K562 (cell line): ENCODE data around the gene INPPL1. TPM values are rescaled to one million over a fixed set of nuclear protein-coding genes. Genes with fewer than 3 reads are reported as not detected.

Experiments used
- ATAC-seq: fragments of 200-7000 bp; cut with Tn5 transposase; 3 replicates; pipeline ENCODE4 v1.9.1; 2020; ENCODE audit warnings: moderate library complexity
- BruUV-seq: library from RNA; stranded (reverse); fragments of 400-500 nt; replicated peaks from 2 replicates; lab custom pipeline; 2021; lab: Mats Ljungman, UMichigan
- CTCF ChIA-PET: fragments of 300-600 bp; formaldehyde crosslinking; extraction: SDS; loops from one replicate; lab custom pipeline; 2021; ENCODE audit warnings: low intra/inter-chr PET ratio; lab: Yijun Ruan, JAX
- POLR2A ChIA-PET: fragments of 300-600, 350-650 bp; sonication (Branson Sonifier 250); formaldehyde crosslinking; extraction: SDS; loops from one replicate; lab custom pipeline; 2021; ENCODE audit warnings: antibody characterized with exemption, inconsistent platforms; lab: Yijun Ruan, JAX
- DNase-seq, 4 experiments: peaks; one replicate each; pipeline versions ENCODE4 v3.0.0 to v3.0.0-alpha.2; 2011 to 2018; ENCODE audit warnings: low spot score in 3 of 4, mixed read lengths in 3 of 4; ENCODE audit errors: extremely low read depth in 1 of 4
- FAIRE-seq: peaks from 2 replicates; lab custom pipeline; 2011; peaks lifted over from hg19 to GRCh38; lab: Jason Lieb, UNC
- H2AFZ ChIP-seq: 2 replicates; pipeline ENCODE4 v1.6.0; 2011; ENCODE audit warnings: low read depth, low read length, control low read depth, inconsistent platforms
- H3K27ac ChIP-seq: fragments of 200-600 bp; 3 replicates; pipeline ENCODE4 v1.8.0; 2011; ENCODE audit warnings: low read depth, mild to moderate bottlenecking, control low read depth, inconsistent platforms, low read length, moderate library complexity, mixed read lengths; ENCODE audit errors: extremely low read depth
- H3K27me3 ChIP-seq, 2 experiments: fragments of 300-600 bp in 1 of 2; 2 replicates in 1 of 2; 3 replicates in 1 of 2; pipeline versions ENCODE4 v1.6.0 to v1.8.0; 2011; ENCODE audit warnings: inconsistent platforms in 2 of 2, low read length in 2 of 2, mild to moderate bottlenecking in 1 of 2, mixed read lengths in 1 of 2, moderate library complexity in 1 of 2; ENCODE audit not compliant: control insufficient read depth in 2 of 2, insufficient read depth in 2 of 2
- H3K36me3 ChIP-seq: fragments of 300-600 bp; 3 replicates; pipeline ENCODE4 v1.8.0; 2011; ENCODE audit warnings: mild to moderate bottlenecking, low read length, inconsistent platforms; ENCODE audit not compliant: control insufficient read depth, insufficient read depth
- H3K4me1 ChIP-seq, 2 experiments: fragments of 200-600 bp in 1 of 2; replicated peaks in 1 of 2; 2 replicates in 1 of 2; 3 replicates in 1 of 2; pipeline versions ENCODE4 v1.5.1 to v1.8.0; 2011; ENCODE audit warnings: inconsistent platforms in 2 of 2, low read length in 2 of 2, mild to moderate bottlenecking in 1 of 2, mixed read lengths in 1 of 2, moderate library complexity in 1 of 2; ENCODE audit not compliant: control insufficient read depth in 2 of 2, insufficient read depth in 2 of 2
- H3K4me2 ChIP-seq: 2 replicates; pipeline ENCODE4 v1.6.1; 2011; ENCODE audit warnings: low read length, control low read depth, inconsistent platforms, mixed read lengths; ENCODE audit not compliant: insufficient read depth
- H3K4me3 ChIP-seq: fragments of 200-600 bp; sonication (generic), shearing (Covaris generic); 2 replicates; pipeline ENCODE4 v1.5.1; 2016; ENCODE audit warnings: control low read depth, inconsistent platforms
- H3K79me2 ChIP-seq: fragments of 200-600 bp; 3 replicates; pipeline ENCODE4 v1.8.0; 2011; ENCODE audit warnings: low read length, inconsistent platforms; ENCODE audit not compliant: control insufficient read depth, insufficient read depth
- H3K9ac ChIP-seq, 2 experiments: 2 replicates each; pipeline versions ENCODE4 v1.6.0 to v1.6.1; 2011; ENCODE audit warnings: low read depth in 2 of 2, low read length in 2 of 2, control low read depth in 1 of 2, inconsistent platforms in 1 of 2, mild to moderate bottlenecking in 1 of 2, mixed read lengths in 1 of 2; ENCODE audit not compliant: insufficient read depth in 1 of 2
- H3K9me1 ChIP-seq: one replicate; pipeline ENCODE4 v1.6.0; 2011; ENCODE audit warnings: inconsistent platforms, mild to moderate bottlenecking, low read length, moderate library complexity; ENCODE audit not compliant: control insufficient read depth, insufficient read depth
- H3K9me3 ChIP-seq: replicated peaks from 2 replicates; pipeline ENCODE4 v1.5.1; 2011; ENCODE audit warnings: low read depth, low read length, inconsistent platforms; ENCODE audit not compliant: control insufficient read depth, insufficient read depth
- H4K20me1 ChIP-seq: replicated peaks from 2 replicates; pipeline ENCODE4 v1.6.1; 2011; ENCODE audit warnings: low read length, inconsistent platforms, mixed read lengths; ENCODE audit not compliant: control insufficient read depth, insufficient read depth
- FIP1L1 ChIP-seq: fragments of 200-400 bp; formaldehyde crosslinking; IDR thresholded peaks from 2 replicates; pipeline ENCODE4 v1.6.1; 2018; ENCODE audit warnings: mild to moderate bottlenecking, low read depth, low read length; ENCODE audit not compliant: poor library complexity, severe bottlenecking
- NCOA2 ChIP-seq, 2 experiments: fragments of 450-650 bp; IDR thresholded peaks; 2 replicates each; pipeline ENCODE4 v1.6.1; 2018; ENCODE audit warnings: mild to moderate bottlenecking in 2 of 2, moderate library complexity in 1 of 2; ENCODE audit not compliant: partially characterized antibody in 2 of 2
- NFYB ChIP-seq: IDR thresholded peaks from 2 replicates; pipeline ENCODE4 v1.6.1; 2011; ENCODE audit warnings: mild to moderate bottlenecking, moderate library complexity; ENCODE audit not compliant: insufficient read length; ENCODE audit errors: extremely low read depth
- RERE ChIP-seq: sonication (generic); formaldehyde crosslinking; IDR thresholded peaks from 2 replicates; pipeline ENCODE4 v1.8.0; 2023; ENCODE audit warnings: missing genetic modification reagents, mild to moderate bottlenecking, borderline replicate concordance
- SMARCB1 ChIP-seq: IDR thresholded peaks from 2 replicates; pipeline ENCODE4 v1.6.1; 2011; ENCODE audit warnings: improper control_type of control experiment, low read depth; ENCODE audit not compliant: insufficient read length
- ZBTB49 ChIP-seq: sonication (generic); formaldehyde crosslinking; IDR thresholded peaks from 2 replicates; pipeline ENCODE4 v1.8.0; 2022; ENCODE audit warnings: missing genetic modification reagents, mild to moderate bottlenecking, borderline replicate concordance
- WGBS: fragments of 100-300 bp; shearing (Covaris generic); methylation state at CpG from one replicate; pipeline ENCODE4 v1.1.6; 2016; ENCODE audit warnings: low coverage, mixed read lengths; ENCODE audit not compliant: insufficient coverage; ENCODE audit errors: missing lambda C conversion rate; 5-methylcytosine and 5-hydroxymethylcytosine counted together
- in situ Hi-C: fragments of 300-500 bp; cut with MboI; formaldehyde crosslinking; loops from 4 replicates; pipeline ENCODE4 v1.15.0; 2018; ENCODE audit warnings: inconsistent platforms, mixed read lengths
- intact Hi-C: fragments of 100-400 bp; cut with micrococcal nuclease; formaldehyde crosslinking; loops from 2 replicates; pipeline ENCODE4 v1.14.2; 2022
- polyA plus RNA-seq, 8 experiments: library from polyadenylated mRNA; depleted of rRNA in 4 of 8; stranded (reverse) in 5 of 8; unstranded in 3 of 8; fragments of >200 nt; fragmentation: Nextera tagmentation in 2 of 8; fragmentation: Illumina TruSeq in 1 of 8; extraction: Ambion mirVana in 2 of 8; extraction: Trizol in 1 of 8; gene quantifications; 2 replicates each; pipeline versions ENCODE4 v1.2.1 to v1.2.3, GENCODE V29; 2011 to 2014; ENCODE audit warnings: inconsistent platforms in 1 of 8, missing spikeins in 1 of 8
- total RNA-seq, 7 experiments: library from RNA; depleted of rRNA in 6 of 7; stranded (reverse); fragments of >200 nt in 6 of 7; fragmentation: Illumina TruSeq in 2 of 7; extraction: Trizol in 2 of 7; gene quantifications; 2 replicates each; pipeline versions ENCODE4 v1.2.1 to v1.2.3, GENCODE V29; 2011 to 2021; ENCODE audit warnings: low replicate concordance in 1 of 7

INPPL1 gene
- total and polyA plus RNA-seq, 9 of the 15 experiments (the other 6 are each of a cell fraction or from before 2014, with no cell fraction given) = 0.55 to 137 (median 61.6) TPM

DNA sequence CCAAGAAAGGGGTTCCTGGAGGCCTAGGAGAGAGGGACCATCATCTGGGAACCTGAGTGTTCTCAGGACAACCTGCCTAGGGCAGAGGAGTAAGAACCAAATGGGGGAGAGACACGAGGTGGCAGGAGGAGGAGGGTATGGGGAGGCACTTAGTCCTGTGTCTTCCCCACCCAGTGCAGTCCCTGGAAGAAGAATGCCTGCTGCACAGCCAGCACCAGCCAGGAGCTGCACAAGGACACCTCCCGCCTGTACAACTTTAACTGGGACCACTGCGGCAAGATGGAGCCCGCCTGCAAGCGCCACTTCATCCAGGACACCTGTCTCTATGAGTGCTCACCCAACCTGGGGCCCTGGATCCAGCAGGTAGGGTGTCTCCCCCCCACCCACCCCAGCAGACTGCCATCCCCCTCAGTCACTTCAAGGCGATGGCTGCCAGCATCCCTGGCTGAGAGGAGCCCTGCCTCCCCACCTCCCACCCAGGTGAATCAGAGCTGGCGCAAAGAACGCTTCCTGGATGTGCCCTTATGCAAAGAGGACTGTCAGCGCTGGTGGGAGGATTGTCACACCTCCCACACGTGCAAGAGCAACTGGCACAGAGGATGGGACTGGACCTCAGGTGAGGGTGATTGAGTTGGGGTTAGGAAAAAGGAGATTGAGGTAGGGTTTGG, 3.7 kb upstream of the INPPL1 start:
- H3K27me3 ChIP-seq = no peaks in the 10 kb centered on the region
- no peak overlapping the region; a peak in 1 of 4 replicates for H3K9ac ChIP-seq
- no TSS peak for BruUV-seq
- intact Hi-C loops (no loop called here), in situ Hi-C loops (no loop called here)
- H4K20me1 ChIP-seq = no peaks in the 10 kb centered on the region
- H3K4me3 ChIP-seq = no peak overlapping the region
- no peak overlapping the region for H2AFZ ChIP-seq
- WGBS = 75% methylated on average over 6 of the region's 10 CpGs
- CTCF ChIA-PET = interaction anchor here (0.6 kb wide), 1 partner anchor 44 kb away, joined by 3 read pairs; no protein-coding TSS in a partner anchor
- FAIRE-seq (no peak), DNase-seq (no peak), ATAC-seq (no peak)
- peaks cover 2% of the 10 kb centered on the region; the same call in 1 of the 3 replicates for H3K36me3 ChIP-seq
- no peak overlapping the region for H3K4me2 ChIP-seq
- POLR2A ChIA-PET = interaction anchor here (0.6 kb wide), 1 partner anchor 13 kb away, joined by 3 read pairs; no protein-coding TSS in a partner anchor
- H3K27ac ChIP-seq = no peak overlapping the region
- H3K9me3 ChIP-seq = no peaks in the 10 kb centered on the region
- H3K79me2 ChIP-seq = peaks cover 20% of the 10 kb centered on the region
- H3K9me1 ChIP-seq = peaks cover 5% of the 10 kb centered on the region
- no peak for TF ChIP-seq NFYB
- no peak for TF ChIP-seq NCOA2 (IDR thresholded peaks at IDR 0.05; ENCODE audit: partially characterized antibody in 2 of 2)
- TF ChIP-seq SMARCB1 = no peak
- no peak for TF ChIP-seq RERE
- no peak for TF ChIP-seq ZBTB49 (CRISPR knock-in tag)
- TF ChIP-seq FIP1L1 = no peak
- peaks cover 35 to 47% of the 10 kb centered on the region in 2 experiments for H3K4me1 ChIP-seq
